Stomach (tissue), 9 donors: Measurements from ENCODE around the gene CFAP221. TPM values are rescaled to one million over a fixed set of nuclear protein-coding genes. Genes with fewer than 3 reads are reported as not detected.
A peak's percentile ranks its signal among the peaks of the same experiment; 100 is the strongest.

ENCODE experiments used
- DNase-seq, 2 donors: peaks; one replicate each; pipeline versions ENCODE4 v3.0.0 to v3.0.0-alpha.2; 2013 to 2019
- H3K27ac ChIP-seq, 5 donors: fragments of 200-600 bp in 4 of 5; sonication (generic) in 4 of 5; one replicate each; pipeline ENCODE4 v1.5.1; 2013 to 2019; ENCODE audit warnings: mild to moderate bottlenecking in 1 of 5, moderate library complexity in 1 of 5
- H3K27me3 ChIP-seq, 3 donors: fragments of 200-600 bp; sonication (generic); one replicate each; pipeline ENCODE4 v1.5.1; 2017 to 2019; ENCODE audit warnings: mixed run types in 1 of 3
- H3K36me3 ChIP-seq, 4 donors: fragments of 200-600 bp; sonication (generic); 1 replicate in 3 of 4; 2 replicates in 1 of 4; pipeline ENCODE4 v1.5.1; 2016 to 2019
- H3K4me1 ChIP-seq, 4 donors: fragments of 200-600 bp; sonication (generic); one replicate each; pipeline ENCODE4 v1.5.1; 2016 to 2019
- H3K4me3 ChIP-seq, 4 donors: fragments of 200-600 bp; sonication (generic) in 3 of 4; one replicate each; pipeline ENCODE4 v1.5.1; 2016 to 2019; ENCODE audit warnings: mild to moderate bottlenecking in 1 of 4
- H3K9me3 ChIP-seq, 4 donors: fragments of 200-600 bp; sonication (generic); one replicate each; pipeline ENCODE4 v1.5.1; 2016 to 2019
- CTCF ChIP-seq, 7 experiments: fragments of 450-650 bp in 4 of 7; fragments of 200-600 bp in 3 of 7; sonication (generic) in 3 of 7; IDR thresholded peaks; one replicate each; pipeline ENCODE4 v1.5.1; 2016 to 2019; ENCODE audit warnings: antibody characterized with exemption in 7 of 7, control low read depth in 2 of 7, mild to moderate bottlenecking in 1 of 7
- EP300 ChIP-seq: sonication (generic); formaldehyde crosslinking; IDR thresholded peaks from one replicate; pipeline ENCODE4 v1.6.1; 2017; ENCODE audit warnings: antibody characterized with exemption
- POLR2A ChIP-seq, 4 donors: fragments of 450-650 bp; IDR thresholded peaks; one replicate each; pipeline ENCODE4 v1.6.1; 2016; ENCODE audit warnings: antibody characterized with exemption in 4 of 4, control low read depth in 2 of 4, mild to moderate bottlenecking in 1 of 4, moderate library complexity in 1 of 4
- POLR2AphosphoS5 ChIP-seq, 3 donors: sonication (generic); formaldehyde crosslinking; IDR thresholded peaks; one replicate each; pipeline ENCODE4 v1.6.1; 2016; ENCODE audit warnings: antibody characterized with exemption in 3 of 3
- WGBS, 5 donors: extraction: QIAGEN DNeasy Blood & Tissue Kit in 3 of 5; methylation state at CpG; one replicate each; pipeline versions ENCODE4 v1.1.5 to v1.1.7; 2013 to 2018; 5-methylcytosine and 5-hydroxymethylcytosine counted together
- intact Hi-C: fragments of 100-400 bp; cut with DNase I; formaldehyde crosslinking; loops from one replicate; pipeline ENCODE4 v1.15.1; 2023; ENCODE audit warnings: low total_unique reads
- polyA plus RNA-seq, 3 donors: library from polyadenylated mRNA; stranded (reverse); fragments of 200-250 nt; gene quantifications; one replicate each; pipeline ENCODE4 v1.2.3, GENCODE V29; 2013
- total RNA-seq, 5 donors: library from RNA; depleted of rRNA; stranded (reverse); fragments of >200 nt; gene quantifications; one replicate each; pipeline versions ENCODE4 v1.1.0 to v1.2.3, GENCODE V29; 2014 to 2016
- donor health status: healthy with polysubstance abuse.
- donor health status: Bipolar disorder and iron deficiency.
- donor health status: healthy.

Gene CFAP221
- total and polyA plus RNA-seq, 8 donors, result 0.31 to 15.1 (median 1.1) TPM; not detected in 2

GRCh38 chr2:119545754-119546446 lies 1.7 kb downstream of the CFAP221 start:
- intact Hi-C loops, result no loop called here
- no peak for DNase-seq
- H3K9me3 ChIP-seq, result no peaks in the 10 kb centered on the region
- H3K27ac ChIP-seq, result peak overlapping the region in 3 of 5 donors; percentile 16 to 87 (median 84)
- H3K4me1 ChIP-seq, result peaks cover 7 to 60% (median 31%) of the 10 kb centered on the region in 4 donors
- no peaks in the 10 kb centered on the region for H3K36me3 ChIP-seq
- no peak overlapping the region for H3K4me3 ChIP-seq
- 52 to 70% (median 64%) methylated on average over 6 of the region's 6 CpGs for WGBS, 5 donors
- H3K27me3 ChIP-seq, result peaks cover 0 to 27% (median 5%) of the 10 kb centered on the region in 3 donors
- TF ChIP-seq POLR2A (IDR thresholded peaks at IDR 0.05), result no peak
- TF ChIP-seq POLR2AphosphoS5 (IDR thresholded peaks at IDR 0.05), result no peak

- H3K27ac ChIP-seq, result peak overlapping the region in 2 of 5 donors; percentile 13 to 16
- 80 to 94% (median 92%) methylated on average over 1 of the region's 1 CpG for WGBS, 5 donors
- TF ChIP-seq CTCF (IDR thresholded peaks at IDR 0.05) (no peak), POLR2AphosphoS5 (IDR thresholded peaks at IDR 0.05) (no peak), EP300 (no peak), POLR2A (IDR thresholded peaks at IDR 0.05) (no peak)
Observed at GRCh38 chr2:119546447-119546767, 2.2 kb downstream of the CFAP221 start.

GRCh38 chr2:119548516-119549120 lies 4.4 kb downstream of the CFAP221 start:
- Histone ChIP-seq H3K27me3 (peaks cover 0 to 12% (median 5%) of the 10 kb centered on the region in 3 donors), H3K36me3 (no peaks in the 10 kb centered on the region), H3K27ac (peak overlapping the region in 2 of 5 donors; percentile 1 to 20), H3K4me3 (no peak overlapping the region), H3K4me1 (peaks cover 7 to 61% (median 36%) of the 10 kb centered on the region in 4 donors), H3K9me3 (no peaks in the 10 kb centered on the region)
- no peak for TF ChIP-seq EP300
- TF ChIP-seq CTCF (IDR thresholded peaks at IDR 0.05), result no peak
- TF ChIP-seq POLR2A (IDR thresholded peaks at IDR 0.05), result no peak
- no peak for TF ChIP-seq POLR2AphosphoS5 (IDR thresholded peaks at IDR 0.05)
- 35 to 58% (median 41%) methylated on average over 2 of the region's 2 CpGs for WGBS, 5 donors
- DNase-seq, result no peak
- intact Hi-C loops, result no loop called here

More at GRCh38 chr2:119546447-119546767, 2.2 kb downstream of the CFAP221 start:
- H3K27me3 ChIP-seq, result peaks cover 0 to 27% (median 5%) of the 10 kb centered on the region in 3 donors
- intact Hi-C loops, result no loop called here
- no peaks in the 10 kb centered on the region for H3K36me3 ChIP-seq
- H3K4me1 ChIP-seq, result peaks cover 7 to 62% (median 31%) of the 10 kb centered on the region in 4 donors
- no peak overlapping the region for H3K4me3 ChIP-seq
- H3K9me3 ChIP-seq, result no peaks in the 10 kb centered on the region
- DNase-seq, result peak in 1 of 2 donors; percentile 32

- Histone ChIP-seq H3K27me3 (peaks cover 0 to 8% (median 5%) of the 10 kb centered on the region in 3 donors), H3K36me3 (no peaks in the 10 kb centered on the region), H3K4me1 (peaks cover 7 to 62% (median 37%) of the 10 kb centered on the region in 4 donors), H3K9me3 (no peaks in the 10 kb centered on the region), H3K4me3 (no peak overlapping the region), H3K27ac (peak overlapping the region in 4 of 5 donors; percentile 25 to 66 (median 50))
- DNase-seq, result no peak
- TF ChIP-seq POLR2AphosphoS5 (IDR thresholded peaks at IDR 0.05), result peak in 1 of 3 donors; percentile 20
- no peak for TF ChIP-seq EP300
- 67 to 85% (median 75%) methylated on average over 1 of the region's 1 CpG for WGBS, 5 donors
- intact Hi-C loops, result no loop called here
Observed at GRCh38 chr2:119549241-119549640, 5.0 kb downstream of the CFAP221 start.

- no peaks in the 10 kb centered on the region for H3K36me3 ChIP-seq
- no peaks in the 10 kb centered on the region for H3K27me3 ChIP-seq
- no peaks in the 10 kb centered on the region for H3K9me3 ChIP-seq
- DNase-seq, result no peak
- H3K4me1 ChIP-seq, result peaks cover 0 to 57% (median 33%) of the 10 kb centered on the region in 4 donors
- TF ChIP-seq EP300, result no peak
- TF ChIP-seq POLR2A (IDR thresholded peaks at IDR 0.05), result no peak
- TF ChIP-seq CTCF (IDR thresholded peaks at IDR 0.05), result no peak
- no peak for TF ChIP-seq POLR2AphosphoS5 (IDR thresholded peaks at IDR 0.05)
- intact Hi-C loops, result no loop called here
- peak overlapping the region in 3 of 5 donors; percentile 25 to 66 (median 56) for H3K27ac ChIP-seq
- H3K4me3 ChIP-seq, result no peak overlapping the region
- WGBS, 5 donors, result 38 to 57% (median 49%) methylated on average over 2 of the region's 2 CpGs
Observed at GRCh38 chr2:119550346-119550745, 6.1 kb downstream of the CFAP221 start.
